Calu3 (cell line): ENCODE data around the gene GPR33. TPM values are rescaled to one million over a fixed set of nuclear protein-coding genes. Genes with fewer than 3 reads are reported as not detected.

Source experiments
- BruUV-seq: library from RNA; stranded (reverse); fragments of 400-500 nt; replicated peaks from 2 replicates; lab custom pipeline; 2021; lab: Mats Ljungman, UMichigan
- CTCF ChIA-PET: fragments of 300-600 bp; sonication (Branson Sonifier 250); formaldehyde crosslinking; loops from one replicate; lab custom pipeline; 2022; ENCODE audit warnings: antibody characterized with exemption; lab: Charles Lee
- DNase-seq: peaks from one replicate; pipeline ENCODE4 v3.0.0; 2022
- H3K27ac Mint-ChIP-seq: one replicate; pipeline ENCODE4 v1.8.0; 2022; ENCODE audit warnings: mixed read lengths; ENCODE audit not compliant: unreplicated experiment
- H3K27me3 Mint-ChIP-seq: one replicate; pipeline ENCODE4 v1.8.0; 2022; ENCODE audit warnings: mixed read lengths; ENCODE audit not compliant: unreplicated experiment
- H3K36me3 Mint-ChIP-seq: one replicate; pipeline ENCODE4 v1.8.0; 2022; ENCODE audit warnings: mild to moderate bottlenecking, moderate library complexity, mixed read lengths; ENCODE audit not compliant: insufficient read depth, unreplicated experiment
- H3K4me1 Mint-ChIP-seq: one replicate; pipeline ENCODE4 v1.8.0; 2022; ENCODE audit warnings: mild to moderate bottlenecking, low read depth, mixed read lengths; ENCODE audit not compliant: unreplicated experiment
- H3K4me3 Mint-ChIP-seq: one replicate; pipeline ENCODE4 v1.8.0; 2022; ENCODE audit warnings: mild to moderate bottlenecking, low read depth, moderate library complexity, mixed read lengths; ENCODE audit not compliant: unreplicated experiment
- H3K9me3 Mint-ChIP-seq: one replicate; pipeline ENCODE4 v1.8.0; 2022; ENCODE audit warnings: low read depth, mixed read lengths; ENCODE audit not compliant: unreplicated experiment
- intact Hi-C: fragments of 100-400 bp; cut with micrococcal nuclease; formaldehyde crosslinking; loops from one replicate; pipeline ENCODE4 v1.10.0; 2022; ENCODE audit not compliant: unreplicated experiment
- total RNA-seq: library from RNA; stranded (reverse); gene quantifications from 2 replicates; pipeline ENCODE4 v1.2.3, GENCODE V29; 2022
- TF ChIP-seq, protein P1 (sequence below): fragments of 200-600 bp; IDR thresholded peaks from one replicate; pipeline ENCODE4 v1.8.0; 2022; ENCODE audit warnings: antibody characterized with exemption; ENCODE audit not compliant: unreplicated experiment

Gene GPR33
- total RNA-seq, 1 experiment from 2014 or later = not detected

DNA sequence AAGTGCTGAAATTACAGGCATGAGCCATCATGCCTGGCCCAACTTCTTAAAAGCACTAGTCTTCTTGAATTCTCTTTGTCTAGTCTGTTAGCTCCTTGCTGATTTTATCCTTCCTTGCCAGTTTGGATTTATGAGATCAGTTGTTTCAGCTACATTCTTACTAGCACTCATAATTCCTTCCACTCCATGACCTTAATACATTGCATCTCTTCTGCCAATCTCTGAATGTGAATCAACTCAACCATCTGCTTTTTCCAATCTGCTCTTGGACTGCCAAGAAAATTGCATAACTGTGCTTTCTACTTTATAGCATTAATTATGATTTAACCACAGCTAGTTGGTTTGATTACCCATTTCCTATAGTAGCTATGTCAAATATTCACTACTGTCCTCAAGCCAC lies 52.6 kb downstream of the GPR33 start:
- BruUV-seq = no TSS peak
- TF ChIP-seq, protein P1, sequence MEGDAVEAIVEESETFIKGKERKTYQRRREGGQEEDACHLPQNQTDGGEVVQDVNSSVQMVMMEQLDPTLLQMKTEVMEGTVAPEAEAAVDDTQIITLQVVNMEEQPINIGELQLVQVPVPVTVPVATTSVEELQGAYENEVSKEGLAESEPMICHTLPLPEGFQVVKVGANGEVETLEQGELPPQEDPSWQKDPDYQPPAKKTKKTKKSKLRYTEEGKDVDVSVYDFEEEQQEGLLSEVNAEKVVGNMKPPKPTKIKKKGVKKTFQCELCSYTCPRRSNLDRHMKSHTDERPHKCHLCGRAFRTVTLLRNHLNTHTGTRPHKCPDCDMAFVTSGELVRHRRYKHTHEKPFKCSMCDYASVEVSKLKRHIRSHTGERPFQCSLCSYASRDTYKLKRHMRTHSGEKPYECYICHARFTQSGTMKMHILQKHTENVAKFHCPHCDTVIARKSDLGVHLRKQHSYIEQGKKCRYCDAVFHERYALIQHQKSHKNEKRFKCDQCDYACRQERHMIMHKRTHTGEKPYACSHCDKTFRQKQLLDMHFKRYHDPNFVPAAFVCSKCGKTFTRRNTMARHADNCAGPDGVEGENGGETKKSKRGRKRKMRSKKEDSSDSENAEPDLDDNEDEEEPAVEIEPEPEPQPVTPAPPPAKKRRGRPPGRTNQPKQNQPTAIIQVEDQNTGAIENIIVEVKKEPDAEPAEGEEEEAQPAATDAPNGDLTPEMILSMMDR = no peak
- Mint-ChIP-seq H3K4me1 (no peaks in the 10 kb centered on the region), H3K27me3 (no peaks in the 10 kb centered on the region), H3K27ac (no peak overlapping the region), H3K36me3 (no peaks in the 10 kb centered on the region), H3K9me3 (peaks cover 6% of the 10 kb centered on the region), H3K4me3 (no peak overlapping the region)
- CTCF ChIA-PET = interaction anchor here (0.6 kb wide), 1 partner anchor 388 kb away, joined by 3 read pairs; no protein-coding TSS in a partner anchor
- intact Hi-C loops = no loop called here
- no peak for DNase-seq

Other genes starting within 250 kb of the GPR33 start
- 28.9 and 31.3 TPM in 2 replicates for gene HEATR5A, start 67.5 kb downstream of the GPR33 start, total RNA-seq
- 12.2 and 13.9 TPM in 2 replicates for gene DTD2, start 30.5 kb downstream of the GPR33 start, total RNA-seq
- gene NUBPL, start 73.4 kb upstream of the GPR33 start, total RNA-seq = 11.9 and 14.2 TPM in 2 replicates